ENCODE measurements around the gene MGAT4A. TPM values are rescaled to one million over a fixed set of nuclear protein-coding genes. Genes with fewer than 3 reads are reported as not detected.
A peak's percentile ranks its signal among the peaks of the same experiment; 100 is the strongest.
"Not testable (repeated sequence)": the region's sequence is repeated elsewhere in the genome, so short reads cannot be mapped to it uniquely, and the experiment has no call there.

Gene MGAT4A
- total RNA-seq, 2 donors from 2014 or later, result 79.7 to 99.0 TPM

- Mint-ChIP-seq H3K4me3 (peak overlapping the region; percentile 85), H3K36me3 (ENCODE audit: low read depth) (peaks cover 52% of the 10 kb centered on the region), H3K27me3 (no peaks in the 10 kb centered on the region), H3K9me3 (no peaks in the 10 kb centered on the region), H3K27ac (peak overlapping the region; percentile 95), H3K4me1 (peaks cover 48% of the 10 kb centered on the region)
- no peak for ATAC-seq (replicated peaks)
Observed at GRCh38 chr2:98695255-98695654, 35.7 kb downstream of the MGAT4A start.

- Mint-ChIP-seq H3K4me3 (peak overlapping the region; percentile 85), H3K9me3 (no peaks in the 10 kb centered on the region), H3K27ac (peak overlapping the region; percentile 95), H3K36me3 (ENCODE audit: low read depth) (peaks cover 52% of the 10 kb centered on the region), H3K27me3 (no peaks in the 10 kb centered on the region), H3K4me1 (peaks cover 56% of the 10 kb centered on the region)
- peak; percentile 45 for ATAC-seq (replicated peaks)
Observed at GRCh38 chr2:98693477-98693876, 37.5 kb downstream of the MGAT4A start.

GRCh38 chr2:98692090-98693054 lies 38.6 kb downstream of the MGAT4A start:
- peak overlapping the region; percentile 95 for H3K27ac Mint-ChIP-seq
- no peaks in the 10 kb centered on the region for H3K9me3 Mint-ChIP-seq
- no peaks in the 10 kb centered on the region for H3K27me3 Mint-ChIP-seq
- ATAC-seq (replicated peaks), result peak; percentile 85
- H3K36me3 Mint-ChIP-seq (ENCODE audit: low read depth), result peaks cover 49% of the 10 kb centered on the region
- H3K4me3 Mint-ChIP-seq, result peak overlapping the region; percentile 85
- peaks cover 64% of the 10 kb centered on the region for H3K4me1 Mint-ChIP-seq

- H3K9me3 Mint-ChIP-seq, result no peaks in the 10 kb centered on the region
- H3K36me3 Mint-ChIP-seq (ENCODE audit: low read depth), result peaks cover 48% of the 10 kb centered on the region
- H3K27me3 Mint-ChIP-seq, result no peaks in the 10 kb centered on the region
- H3K4me1 Mint-ChIP-seq, result peaks cover 64% of the 10 kb centered on the region
- ATAC-seq (replicated peaks), result peak; percentile 53
- peak overlapping the region; percentile 90 for H3K27ac Mint-ChIP-seq
- peak overlapping the region; percentile 65 for H3K4me3 Mint-ChIP-seq
Observed at GRCh38 chr2:98691303-98691702, 39.6 kb downstream of the MGAT4A start.

GRCh38 chr2:98685930-98686887 lies 44.7 kb downstream of the MGAT4A start:
- H3K27ac Mint-ChIP-seq, result peak overlapping the region; percentile 90
- peak overlapping the region; percentile 65 for H3K4me3 Mint-ChIP-seq
- peaks cover 50% of the 10 kb centered on the region for H3K4me1 Mint-ChIP-seq
- H3K27me3 Mint-ChIP-seq, result no peaks in the 10 kb centered on the region
- H3K9me3 Mint-ChIP-seq, result no peaks in the 10 kb centered on the region
- no peak for ATAC-seq (replicated peaks)
- H3K36me3 Mint-ChIP-seq (ENCODE audit: low read depth), result peaks cover 16% of the 10 kb centered on the region

GRCh38 chr2:98683728-98684127 lies 47.2 kb downstream of the MGAT4A start:
- peaks cover 11% of the 10 kb centered on the region for H3K36me3 Mint-ChIP-seq (ENCODE audit: low read depth)
- no peak for ATAC-seq (replicated peaks)
- H3K27ac Mint-ChIP-seq, result peak overlapping the region; percentile 46
- H3K9me3 Mint-ChIP-seq, result no peaks in the 10 kb centered on the region
- H3K27me3 Mint-ChIP-seq, result no peaks in the 10 kb centered on the region
- H3K4me1 Mint-ChIP-seq, result peaks cover 41% of the 10 kb centered on the region
- peak overlapping the region; percentile 65 for H3K4me3 Mint-ChIP-seq

- H3K4me3 Mint-ChIP-seq, result no peak overlapping the region
- H3K36me3 Mint-ChIP-seq (ENCODE audit: low read depth), result peaks cover 71% of the 10 kb centered on the region
- H3K9me3 Mint-ChIP-seq, result peaks cover 3% of the 10 kb centered on the region
- H3K4me1 Mint-ChIP-seq, result peaks cover 31% of the 10 kb centered on the region
- no peaks in the 10 kb centered on the region for H3K27me3 Mint-ChIP-seq
- no peak for ATAC-seq (replicated peaks)
- no peak overlapping the region for H3K27ac Mint-ChIP-seq
Observed at GRCh38 chr2:98676742-98677141, 54.2 kb downstream of the MGAT4A start.

GRCh38 chr2:98674233-98674964 lies 56.5 kb downstream of the MGAT4A start:
- peaks cover 17% of the 10 kb centered on the region for H3K9me3 Mint-ChIP-seq
- H3K27ac Mint-ChIP-seq, result peak overlapping the region; percentile 80
- peak; percentile 67 for ATAC-seq (replicated peaks)
- H3K27me3 Mint-ChIP-seq, result no peaks in the 10 kb centered on the region
- peak overlapping the region; percentile 71 for H3K4me3 Mint-ChIP-seq
- H3K4me1 Mint-ChIP-seq, result peaks cover 33% of the 10 kb centered on the region
- H3K36me3 Mint-ChIP-seq (ENCODE audit: low read depth), result peaks cover 87% of the 10 kb centered on the region

GRCh38 chr2:98669675-98670074 lies 61.3 kb downstream of the MGAT4A start:
- Mint-ChIP-seq H3K4me3 (no peak overlapping the region), H3K4me1 (peaks cover 47% of the 10 kb centered on the region), H3K27me3 (no peaks in the 10 kb centered on the region), H3K9me3 (peaks cover 32% of the 10 kb centered on the region), H3K27ac (peak overlapping the region; percentile 65), H3K36me3 (ENCODE audit: low read depth) (peaks cover 91% of the 10 kb centered on the region)
- ATAC-seq (replicated peaks), result no peak

GRCh38 chr2:98665677-98666076 lies 65.3 kb downstream of the MGAT4A start:
- Mint-ChIP-seq H3K9me3 (peaks cover 18% of the 10 kb centered on the region), H3K27ac (peak overlapping the region; percentile 95), H3K4me3 (peak overlapping the region; percentile 93), H3K4me1 (peaks cover 44% of the 10 kb centered on the region), H3K36me3 (ENCODE audit: low read depth) (peaks cover 73% of the 10 kb centered on the region), H3K27me3 (no peaks in the 10 kb centered on the region)
- peak; percentile 18 for ATAC-seq (replicated peaks)

GRCh38 chr2:98664323-98664722 lies 66.6 kb downstream of the MGAT4A start:
- Mint-ChIP-seq H3K4me3 (peak overlapping the region; percentile 93), H3K27ac (peak overlapping the region; percentile 95), H3K27me3 (no peaks in the 10 kb centered on the region), H3K36me3 (ENCODE audit: low read depth) (peaks cover 75% of the 10 kb centered on the region), H3K4me1 (peaks cover 52% of the 10 kb centered on the region), H3K9me3 (peaks cover 14% of the 10 kb centered on the region)
- ATAC-seq (replicated peaks), result peak; percentile 48

GRCh38 chr2:98663511-98664090 lies 67.3 kb downstream of the MGAT4A start:
- peaks cover 14% of the 10 kb centered on the region for H3K9me3 Mint-ChIP-seq
- H3K27me3 Mint-ChIP-seq, result no peaks in the 10 kb centered on the region
- H3K36me3 Mint-ChIP-seq (ENCODE audit: low read depth), result peaks cover 72% of the 10 kb centered on the region
- ATAC-seq (replicated peaks), result peak; percentile 68
- peak overlapping the region; percentile 95 for H3K27ac Mint-ChIP-seq
- H3K4me1 Mint-ChIP-seq, result peaks cover 53% of the 10 kb centered on the region
- H3K4me3 Mint-ChIP-seq, result peak overlapping the region; percentile 93

- ATAC-seq (replicated peaks), result peak; percentile 67
- H3K4me1 Mint-ChIP-seq, result peaks cover 52% of the 10 kb centered on the region
- H3K9me3 Mint-ChIP-seq, H3K27me3 Mint-ChIP-seq: not testable (repeated sequence)
- H3K36me3 Mint-ChIP-seq (ENCODE audit: low read depth), result peaks cover 55% of the 10 kb centered on the region
- peak overlapping the region; percentile 93 for H3K4me3 Mint-ChIP-seq
- H3K27ac Mint-ChIP-seq, result peak overlapping the region; percentile 92
Observed at GRCh38 chr2:98659491-98659840, 71.5 kb downstream of the MGAT4A start.

Measured in activated T-helper 17 cell treated with anti-CD3 and anti-CD28 coated beads, Interleukin-2, amount 50 U/mL, for 72 hours (primary cell).